ENCODE measurements around the gene PACSIN2.

DNA sequence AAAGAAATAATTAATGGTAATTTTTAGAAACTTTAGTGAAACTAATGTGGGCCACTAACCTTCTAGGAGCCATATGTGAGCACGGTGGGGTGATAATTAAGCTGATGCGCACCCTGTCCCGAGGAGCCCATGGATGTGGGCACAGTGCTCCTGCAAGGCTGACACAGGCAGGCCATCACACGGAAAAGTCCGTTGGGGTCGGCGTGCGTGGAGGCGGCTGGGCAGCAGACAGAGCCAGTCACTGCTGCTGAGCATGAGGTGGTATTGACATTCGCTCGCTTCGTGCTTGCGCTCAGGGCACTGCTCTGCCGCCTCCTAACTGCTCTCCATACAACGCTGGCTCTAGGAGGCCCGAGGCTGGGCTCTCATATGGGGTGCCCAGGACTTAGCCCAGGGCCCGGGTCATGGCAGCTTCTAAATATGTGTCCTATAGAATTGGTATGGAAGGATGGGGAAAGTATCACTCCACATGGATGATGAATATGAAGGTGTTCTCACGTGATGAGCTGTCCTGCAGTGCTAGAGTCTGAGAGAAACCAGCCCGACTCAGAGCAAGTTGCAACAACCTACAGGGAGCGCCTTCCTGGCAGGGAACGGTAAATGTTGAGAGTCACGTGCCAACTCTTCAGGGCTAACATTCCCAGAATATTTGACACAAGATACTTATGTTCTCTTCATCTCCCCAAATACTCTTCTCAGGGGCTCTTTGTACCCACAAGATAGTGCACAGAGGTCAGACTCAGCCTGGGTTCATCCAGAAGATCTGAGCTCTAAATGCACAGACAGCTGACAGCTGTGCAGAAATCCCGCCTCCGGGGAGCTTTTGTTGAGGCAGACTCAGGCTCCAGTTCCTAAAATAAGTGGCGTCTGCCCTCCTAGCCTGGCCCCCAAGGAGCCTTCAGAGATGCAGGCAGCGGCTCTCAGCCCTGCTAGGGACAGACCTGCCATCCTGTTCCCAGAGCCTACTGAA, 107.3 kb downstream of the PACSIN2 start:
- no peak for TF ChIP-seq GATA3 (IDR thresholded peaks at IDR 0.05; ENCODE audit: low read depth, low read length)
- no peak for TF ChIP-seq GATA2 (IDR thresholded peaks at IDR 0.05; ENCODE audit: low read depth, low read length)
